HG02840 (cell line): ENCODE results near the gene ANKUB1.
A peak's percentile ranks its signal among the peaks of the same experiment; 100 is the strongest.
"Not testable (repeated sequence)": the region's sequence is repeated elsewhere in the genome, so short reads cannot be mapped to it uniquely, and the experiment has no call there.

Source experiments
- ATAC-seq: cut with Tn5 transposase; IDR thresholded peaks from one replicate; pipeline ENCODE4 v1.9.1; 2021; ENCODE audit warnings: mild to moderate bottlenecking, moderate library complexity, moderate number of reproducible peaks; ENCODE audit not compliant: unreplicated experiment, low FRiP score

Gene ANKUB1

GRCh38 chr3:149792452-149793270 lies at the start of gene ANKUB1:
Gene ANKUB1, minus strand, starts transcription at chr3:149792554. Its CDS starts 188 bp downstream, at chr3:149792366.
- ATAC-seq: no peak

GRCh38 chr3:149839896-149840295 lies 47.5 kb upstream of the ANKUB1 start:
- no peak for ATAC-seq

DNA sequence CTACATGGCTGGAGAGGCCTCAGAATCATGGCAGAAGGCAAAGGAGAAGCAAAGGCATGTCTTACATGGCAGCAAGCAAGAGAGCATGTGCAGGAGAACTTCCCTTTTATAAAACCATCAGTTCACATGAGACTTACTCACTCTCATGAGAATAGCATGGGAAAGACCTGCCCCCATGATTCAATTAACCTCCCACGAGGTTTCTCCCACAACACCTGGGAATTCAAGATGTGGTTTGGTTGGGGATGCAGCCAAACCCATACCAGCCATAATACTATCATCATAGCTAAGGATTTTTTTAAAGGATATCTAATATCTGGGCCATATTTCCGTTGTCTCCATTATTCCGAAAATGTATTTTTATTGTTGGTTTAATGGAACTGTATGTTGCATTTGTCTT lies 47.1 kb upstream of the ANKUB1 start:
- not testable (repeated sequence) for ATAC-seq

DNA sequence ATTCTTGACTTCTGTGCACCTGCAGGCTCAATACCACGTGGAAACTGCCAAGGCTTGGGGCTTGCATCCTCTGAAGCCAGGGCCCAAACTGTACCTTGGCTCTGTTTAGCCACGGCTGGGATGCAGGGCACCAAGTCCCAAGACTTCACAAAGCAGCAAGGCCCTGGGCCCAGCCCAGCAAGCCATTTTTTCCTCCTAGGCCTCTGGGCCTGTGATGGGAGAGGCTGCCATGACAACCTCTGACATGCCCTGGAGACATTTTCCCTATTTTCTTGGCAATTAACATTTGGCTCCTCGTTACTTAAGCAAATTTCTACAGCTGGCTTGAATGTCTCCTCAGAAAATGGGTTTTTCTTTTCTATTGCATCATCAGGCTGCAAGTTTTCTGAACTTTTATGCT lies 46.1 kb upstream of the ANKUB1 start:
- ATAC-seq: not testable (repeated sequence)

DNA sequence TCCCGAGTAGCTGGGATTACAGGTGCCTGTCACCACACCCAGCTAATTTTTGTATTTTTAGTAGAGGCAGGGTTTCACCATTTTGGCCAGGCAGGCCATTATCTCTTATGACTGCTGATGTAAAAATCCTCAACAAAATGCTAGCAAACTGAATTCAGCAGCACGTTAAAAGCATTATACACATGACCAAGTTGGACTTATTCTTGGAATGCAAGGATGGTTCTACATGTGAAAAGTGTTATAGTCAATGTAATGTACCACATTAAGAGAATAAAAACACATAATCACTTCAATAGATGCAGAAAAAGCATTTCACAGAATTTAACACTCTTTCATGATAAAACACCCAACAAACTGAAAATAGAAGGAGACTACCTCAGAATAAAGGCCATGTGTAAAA lies 40.9 kb upstream of the ANKUB1 start:
- no peak for ATAC-seq

GRCh38 chr3:149832086-149832485 lies 39.7 kb upstream of the ANKUB1 start:
- ATAC-seq: no peak

GRCh38 chr3:149831321-149831720 lies 39.0 kb upstream of the ANKUB1 start:
- ATAC-seq: no peak

GRCh38 chr3:149830902-149831301 lies 38.5 kb upstream of the ANKUB1 start:
- no peak for ATAC-seq

DNA sequence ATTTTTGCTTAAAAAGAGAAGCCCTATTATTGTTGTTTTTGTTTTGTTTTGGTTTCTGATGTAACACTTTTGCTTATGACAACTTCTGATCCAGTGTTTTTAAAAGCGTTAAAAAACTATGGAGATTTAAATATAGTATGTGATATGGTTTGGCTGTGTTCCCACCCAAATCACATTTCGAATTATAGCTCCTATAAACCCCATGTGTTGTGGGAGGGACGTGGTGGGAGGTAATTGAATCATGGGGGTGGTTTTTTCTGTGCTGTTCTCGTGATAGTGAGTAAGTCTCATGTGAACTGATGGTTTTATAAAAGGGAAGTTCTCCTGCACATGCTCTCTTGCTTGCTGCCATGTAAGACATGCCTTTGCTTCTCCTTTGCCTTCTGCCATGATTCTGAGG lies 37.3 kb upstream of the ANKUB1 start:
- not testable (repeated sequence) for ATAC-seq

- no peak for ATAC-seq
Observed at GRCh38 chr3:149828390-149828789, 36.0 kb upstream of the ANKUB1 start.

- ATAC-seq: no peak
Observed at GRCh38 chr3:149826636-149827035, 34.3 kb upstream of the ANKUB1 start.

GRCh38 chr3:149820183-149820582 lies 27.8 kb upstream of the ANKUB1 start:
- no peak for ATAC-seq

- no peak for ATAC-seq
Observed at GRCh38 chr3:149819432-149819831, 27.1 kb upstream of the ANKUB1 start.

DNA sequence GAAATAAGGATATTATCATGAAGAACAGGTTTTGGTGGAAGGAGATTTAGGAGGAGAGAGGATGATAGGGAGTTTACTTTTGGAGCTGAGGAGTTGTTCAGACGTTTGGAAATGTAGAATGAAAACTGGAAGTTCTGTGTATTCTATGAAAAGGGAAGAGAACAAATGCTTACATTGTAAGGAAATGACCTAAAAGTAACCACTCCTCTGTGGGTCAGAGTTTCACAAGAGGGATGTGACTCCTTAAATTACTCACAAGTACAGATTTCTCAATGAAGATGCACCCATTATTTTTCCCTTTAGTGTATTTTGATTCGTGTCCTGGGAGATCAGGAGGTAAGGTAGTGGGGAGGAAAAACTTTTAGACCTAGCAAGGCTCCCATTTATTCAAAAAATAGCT lies 24.6 kb upstream of the ANKUB1 start:
- ATAC-seq: no peak

DNA sequence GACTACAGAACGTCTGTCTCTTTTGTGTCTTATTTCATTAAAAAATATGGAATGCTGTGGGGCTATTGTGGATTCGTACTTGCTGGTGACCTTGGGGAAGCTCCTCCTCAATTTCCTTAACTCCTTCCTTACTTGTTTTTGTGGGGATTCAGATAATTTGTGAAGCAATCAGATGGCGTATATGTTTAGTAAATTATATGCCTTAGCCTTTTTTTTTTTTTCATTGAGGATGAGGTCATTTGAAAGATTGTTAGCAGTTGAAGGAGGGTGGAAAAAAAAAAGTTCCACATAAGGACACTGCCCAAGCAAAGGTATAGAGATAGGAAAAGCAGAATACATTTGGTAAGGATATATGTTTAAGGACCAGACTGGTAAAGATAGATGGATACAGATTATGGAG lies 24.0 kb upstream of the ANKUB1 start:
- no peak for ATAC-seq

- no peak for ATAC-seq
Observed at GRCh38 chr3:149815728-149816127, 23.4 kb upstream of the ANKUB1 start.

- ATAC-seq: no peak
Observed at GRCh38 chr3:149815321-149815720, 23.0 kb upstream of the ANKUB1 start.

DNA sequence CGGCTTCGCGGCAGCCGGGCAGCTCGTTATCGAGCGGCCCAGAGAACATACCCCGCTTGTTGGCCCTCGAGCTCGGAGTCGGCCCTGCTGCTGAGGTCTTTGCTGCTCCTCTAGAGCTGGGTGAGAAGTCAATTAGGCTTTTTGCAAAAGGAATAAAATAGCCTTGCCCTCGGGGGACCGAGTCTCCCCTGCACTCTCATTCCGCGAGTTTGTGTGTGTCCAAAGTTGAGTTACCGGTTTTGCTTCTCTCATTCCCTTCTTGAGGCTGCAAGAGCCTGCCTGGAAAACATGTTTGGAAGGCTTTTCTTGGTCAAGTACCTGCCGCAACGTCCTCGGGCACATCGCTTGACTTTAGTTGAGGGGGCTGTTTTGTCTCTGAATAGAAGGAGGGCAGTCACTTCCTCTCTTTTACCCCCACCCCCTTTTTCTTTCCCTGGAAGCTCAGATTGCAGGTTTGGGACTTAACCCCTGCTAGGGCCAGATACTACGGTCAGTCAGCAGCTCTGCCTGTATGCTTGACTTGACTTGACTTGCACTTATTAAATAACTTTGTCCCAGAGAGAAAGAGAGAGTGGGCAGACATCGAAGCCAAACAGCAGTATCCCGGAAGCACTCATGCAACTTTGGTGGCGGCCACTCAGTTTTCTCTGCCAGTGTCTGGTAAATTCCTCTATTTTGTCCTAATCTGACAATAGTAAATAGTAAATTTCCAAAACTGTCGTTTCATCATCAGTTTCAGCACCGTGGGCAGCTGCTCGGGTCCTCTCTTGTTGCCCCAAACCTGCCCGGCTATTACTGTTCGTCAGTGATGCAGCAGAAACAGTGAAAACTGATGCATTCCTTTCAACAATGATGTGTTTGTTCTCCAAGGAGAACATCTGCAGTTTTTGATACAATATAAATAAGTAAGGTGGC lies 21.3 kb upstream of the ANKUB1 start:
- ATAC-seq: peak; percentile 17

DNA sequence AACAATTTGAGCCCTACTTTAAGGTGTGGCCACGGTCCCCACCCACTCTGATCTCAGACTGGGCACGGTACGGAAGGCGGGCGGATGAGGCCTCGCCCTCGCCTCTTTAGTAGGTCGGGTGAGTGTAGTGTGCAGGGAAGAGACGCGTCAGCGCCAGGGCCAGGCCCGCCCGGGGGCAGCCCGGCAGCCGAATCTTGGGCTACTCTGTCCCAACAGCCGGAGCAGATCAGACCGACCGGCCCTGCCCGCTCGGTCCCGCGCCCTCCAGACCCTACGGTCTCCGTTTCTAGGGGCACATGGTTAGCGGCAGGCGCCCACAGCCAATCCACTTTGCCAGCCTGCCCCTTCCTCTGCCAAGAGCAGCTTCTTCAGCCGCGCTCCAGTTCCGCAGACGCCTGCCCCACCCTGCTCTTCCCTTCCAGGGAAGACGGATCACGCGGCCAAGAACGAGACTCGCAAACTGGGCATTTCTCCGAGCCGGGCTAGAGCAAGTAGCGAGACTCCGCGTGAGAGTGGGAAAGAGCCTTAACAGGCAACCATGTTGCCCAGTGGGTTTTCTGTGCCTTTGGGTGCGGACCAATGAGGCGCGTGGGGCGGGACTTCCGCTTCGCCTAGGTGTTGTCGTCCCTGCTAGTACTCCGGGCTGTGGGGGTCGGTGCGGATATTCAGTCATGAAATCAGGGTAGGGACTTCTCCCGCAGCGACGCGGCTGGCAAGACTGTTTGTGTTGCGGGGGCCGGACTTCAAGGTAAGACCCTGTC lies 20.4 kb upstream of the ANKUB1 start, which contains the start of gene RNF13:
RNF13 (plus strand) TSS at position 610 of the 761 bp plus-strand sequence. CDS start 32,812 bp downstream, outside the sequence.
- peak; percentile 94 for ATAC-seq

GRCh38 chr3:149812165-149812605 lies 19.8 kb upstream of the ANKUB1 start:
- ATAC-seq: no peak
